WTC11 (cell line): Measurements from ENCODE around the gene BOK. TPM values are rescaled to one million over a fixed set of nuclear protein-coding genes. Genes with fewer than 3 reads are reported as not detected.
A peak's percentile ranks its signal among the peaks of the same experiment; 100 is the strongest.

Source experiments
- ATAC-seq: fragments of 200-7000 bp; cut with Tn5 transposase; 2 replicates; pipeline ENCODE4 v1.10.0; 2021; ENCODE audit warnings: mild to moderate bottlenecking, moderate library complexity
- CTCF ChIA-PET: fragments of 300-600 bp; sonication (Branson Sonifier 250); formaldehyde crosslinking; loops from one replicate; lab custom pipeline; 2021; ENCODE audit warnings: antibody characterized with exemption; lab: Charles Lee
- POLR2A ChIA-PET: fragments of 350-600 bp; sonication (Branson Sonifier 250); formaldehyde crosslinking; loops from one replicate; lab custom pipeline; 2021; ENCODE audit warnings: antibody characterized with exemption; lab: Charles Lee
- DNase-seq: peaks from one replicate; pipeline ENCODE4 v3.0.0; 2021; ENCODE audit warnings: low spot score
- H3K27ac Mint-ChIP-seq: 2 replicates; pipeline ENCODE4 v1.8.0; 2021; ENCODE audit warnings: mixed read lengths
- H3K27me3 Mint-ChIP-seq: 2 replicates; pipeline ENCODE4 v1.8.0; 2021; ENCODE audit warnings: low read depth, mild to moderate bottlenecking, moderate library complexity, mixed read lengths
- H3K36me3 Mint-ChIP-seq: 2 replicates; pipeline ENCODE4 v1.8.0; 2021; ENCODE audit warnings: mixed read lengths
- H3K4me1 Mint-ChIP-seq: 2 replicates; pipeline ENCODE4 v1.8.0; 2022; ENCODE audit warnings: mixed read lengths
- H3K4me3 Mint-ChIP-seq: 2 replicates; pipeline ENCODE4 v1.8.0; 2021; ENCODE audit warnings: mild to moderate bottlenecking, moderate library complexity, mixed read lengths
- H3K9me3 Mint-ChIP-seq: 2 replicates; pipeline ENCODE4 v1.8.0; 2021; ENCODE audit warnings: mixed read lengths
- ETV6 ChIP-seq: sonication (generic); formaldehyde crosslinking; IDR thresholded peaks from 2 replicates; pipeline ENCODE4 v1.8.1; 2022; ENCODE audit warnings: mild to moderate bottlenecking, missing genetic modification reagents
- FOXK1 ChIP-seq: sonication (generic); formaldehyde crosslinking; IDR thresholded peaks from 2 replicates; pipeline ENCODE4 v1.8.0; 2022; ENCODE audit warnings: mild to moderate bottlenecking, moderate library complexity, missing genetic modification reagents
- GRHL2 ChIP-seq: fragments of 250-450 bp; sonication (Bioruptor Pico); IDR thresholded peaks from 2 replicates; pipeline ENCODE4 v1.8.0; 2022; ENCODE audit warnings: mild to moderate bottlenecking, moderate library complexity; ENCODE audit not compliant: insufficient replicate concordance, severe bottlenecking
- NFYB ChIP-seq: sonication (generic); formaldehyde crosslinking; conservative IDR thresholded peaks from 2 replicates; pipeline ENCODE4 v1.8.0; 2022; ENCODE audit warnings: low read depth, missing genetic modification reagents
- NR2C2 ChIP-seq: sonication (generic); formaldehyde crosslinking; IDR thresholded peaks from 2 replicates; pipeline ENCODE4 v1.8.0; 2022; ENCODE audit warnings: mild to moderate bottlenecking, missing genetic modification reagents
- NR3C1 ChIP-seq: sonication (generic); formaldehyde crosslinking; conservative IDR thresholded peaks from 2 replicates; pipeline ENCODE4 v1.8.1; 2023; ENCODE audit warnings: low read depth, mild to moderate bottlenecking, missing genetic modification reagents
- PRRX2 ChIP-seq: fragments of 250-450 bp; sonication (Bioruptor Pico); IDR thresholded peaks from 2 replicates; pipeline ENCODE4 v1.8.0; 2021; ENCODE audit warnings: mild to moderate bottlenecking
- SMAD3 ChIP-seq: sonication (generic); formaldehyde crosslinking; IDR thresholded peaks from 2 replicates; pipeline ENCODE4 v1.8.0; 2022; ENCODE audit warnings: missing genetic modification reagents, mild to moderate bottlenecking, borderline replicate concordance
- TEAD1 ChIP-seq: sonication (generic); formaldehyde crosslinking; IDR thresholded peaks from 2 replicates; pipeline ENCODE4 v1.8.0; 2022; ENCODE audit warnings: mild to moderate bottlenecking, missing genetic modification reagents
- ZNF219 ChIP-seq: sonication (generic); formaldehyde crosslinking; IDR thresholded peaks from 2 replicates; pipeline ENCODE4 v1.8.0; 2023; ENCODE audit warnings: missing genetic modification reagents, mild to moderate bottlenecking, borderline replicate concordance
- ZNF317 ChIP-seq: sonication (generic); formaldehyde crosslinking; IDR thresholded peaks from 2 replicates; pipeline ENCODE4 v1.8.1; 2023; ENCODE audit warnings: low read depth, mild to moderate bottlenecking, moderate library complexity, missing genetic modification reagents, borderline replicate concordance
- total RNA-seq: library from RNA; stranded (reverse); gene quantifications from 3 replicates; pipeline ENCODE4 v1.2.3, GENCODE V29; 2021
- TF ChIP-seq, protein P1 (sequence below): sonication (generic); formaldehyde crosslinking; IDR thresholded peaks from 2 replicates; pipeline ENCODE4 v1.8.0; 2022; ENCODE audit warnings: mild to moderate bottlenecking, missing genetic modification reagents
- TF ChIP-seq, protein P2 (sequence below): sonication (generic); formaldehyde crosslinking; IDR thresholded peaks from 2 replicates; pipeline ENCODE4 v1.8.1; 2022; ENCODE audit warnings: mild to moderate bottlenecking, missing genetic modification reagents, moderate library complexity, borderline replicate concordance
- TF ChIP-seq, protein P3 (sequence below): sonication (generic); formaldehyde crosslinking; IDR thresholded peaks from 2 replicates; pipeline ENCODE4 v1.8.0; 2022; ENCODE audit warnings: mild to moderate bottlenecking, missing genetic modification reagents
- TF ChIP-seq, protein P4 (sequence below): fragments of 250-450 bp; sonication (Bioruptor Pico); IDR thresholded peaks from 2 replicates; pipeline ENCODE4 v1.8.0; 2021; ENCODE audit warnings: mild to moderate bottlenecking
- TF ChIP-seq, protein P5 (sequence below): sonication (generic); formaldehyde crosslinking; IDR thresholded peaks from 2 replicates; pipeline ENCODE4 v1.8.0; 2023; ENCODE audit warnings: missing genetic modification reagents, mild to moderate bottlenecking, borderline replicate concordance
- TF ChIP-seq, protein P6 (sequence below): fragments of 250-450 bp; sonication (Bioruptor Pico); IDR thresholded peaks from 2 replicates; pipeline ENCODE4 v2.1.2; 2022; ENCODE audit warnings: mild to moderate bottlenecking, moderate library complexity
- TF ChIP-seq, protein P7 (sequence below): fragments of 250-450 bp; sonication (Bioruptor Pico); IDR thresholded peaks from 2 replicates; pipeline ENCODE4 v1.9.0; 2021; ENCODE audit warnings: mild to moderate bottlenecking

Gene BOK
- total RNA-seq, 1 experiment from 2014 or later, result 39.4 TPM

DNA sequence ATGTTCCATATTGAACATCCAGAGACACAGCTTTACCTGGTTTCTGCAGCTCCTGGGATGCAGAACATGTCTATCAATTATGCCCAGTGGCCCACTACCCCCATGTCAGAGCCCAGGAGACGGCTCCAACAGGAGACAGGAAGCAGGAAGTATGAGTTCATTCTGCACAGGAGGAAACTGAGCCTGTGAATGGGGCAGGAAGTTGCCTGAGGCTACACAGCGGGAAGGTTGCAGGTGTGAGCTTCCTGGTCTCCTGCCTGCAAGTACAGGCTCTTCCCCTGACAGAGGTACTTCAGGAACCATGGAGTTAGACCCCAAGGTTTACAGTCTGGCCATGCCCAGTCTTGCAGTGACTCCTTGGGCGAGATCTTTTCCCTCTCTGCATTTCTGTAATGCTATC is 2.8 kb upstream of the BOK start:
- TF ChIP-seq SMAD3 (CRISPR knock-in tag) (0 out of 2 replicates have a peak, but pooled peaks have one; percentile 43), ETV6 (CRISPR knock-in tag) (peak; percentile 98)
- TF ChIP-seq, protein P1, sequence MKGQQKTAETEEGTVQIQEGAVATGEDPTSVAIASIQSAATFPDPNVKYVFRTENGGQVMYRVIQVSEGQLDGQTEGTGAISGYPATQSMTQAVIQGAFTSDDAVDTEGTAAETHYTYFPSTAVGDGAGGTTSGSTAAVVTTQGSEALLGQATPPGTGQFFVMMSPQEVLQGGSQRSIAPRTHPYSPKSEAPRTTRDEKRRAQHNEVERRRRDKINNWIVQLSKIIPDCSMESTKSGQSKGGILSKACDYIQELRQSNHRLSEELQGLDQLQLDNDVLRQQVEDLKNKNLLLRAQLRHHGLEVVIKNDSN, result no peak
- H3K27me3 Mint-ChIP-seq, result peaks cover 4% of the 10 kb centered on the region; the same call in 1 of the 2 replicates
- H3K4me1 Mint-ChIP-seq, result peaks cover 44% of the 10 kb centered on the region
- H3K9me3 Mint-ChIP-seq, result peaks cover 12% of the 10 kb centered on the region
- DNase-seq (no peak), ATAC-seq (peak; percentile 28)
- CTCF ChIA-PET, result interaction anchor here (0.8 to 1.6 kb wide), 3 partner anchors 13 to 40 kb away, joined by 3 read pairs; no protein-coding TSS in a partner anchor
- peak overlapping the region; percentile 42; the same call in 1 of the 2 replicates for H3K27ac Mint-ChIP-seq
- no peak overlapping the region for H3K4me3 Mint-ChIP-seq
- peaks cover 6% of the 10 kb centered on the region for H3K36me3 Mint-ChIP-seq
- POLR2A ChIA-PET, result interaction anchor here (0.5 kb wide), 1 partner anchor 51 kb away, joined by 3 read pairs; no protein-coding TSS in a partner anchor

DNA sequence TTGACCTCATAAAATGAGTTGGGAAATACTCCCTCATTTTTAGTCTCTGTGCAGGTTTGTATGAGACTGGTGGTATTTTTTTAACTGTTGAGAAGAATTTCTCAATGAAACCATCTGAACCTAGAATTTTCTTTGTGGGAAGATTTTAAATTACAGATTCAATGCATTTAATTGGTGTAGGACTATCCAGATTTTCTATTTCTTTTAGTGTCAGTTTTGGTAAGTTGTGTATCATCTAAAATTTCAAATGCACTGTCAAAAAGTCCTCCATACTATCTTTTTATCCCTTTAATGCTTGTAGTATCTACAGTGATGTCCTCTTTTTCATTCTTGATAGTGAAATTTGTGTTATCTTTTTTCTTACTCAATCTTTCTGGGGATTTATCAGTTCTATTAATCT is 1.8 kb upstream of the BOK start:
- ATAC-seq, result no peak
- no peak overlapping the region for H3K4me3 Mint-ChIP-seq
- H3K36me3 Mint-ChIP-seq, result peaks cover 6% of the 10 kb centered on the region

More for the DNA sequence above, 1.8 kb upstream of the BOK start:
- H3K27ac Mint-ChIP-seq, result no peak overlapping the region
- peaks cover 44% of the 10 kb centered on the region for H3K4me1 Mint-ChIP-seq
- ChIA-PET CTCF (interaction anchor here (1.6 kb wide), 1 partner anchor 39 kb away, joined by 3 read pairs; no protein-coding TSS in a partner anchor), POLR2A (no interaction called here)
- TF ChIP-seq SMAD3 (CRISPR knock-in tag), result no peak
- TF ChIP-seq, protein P2, sequence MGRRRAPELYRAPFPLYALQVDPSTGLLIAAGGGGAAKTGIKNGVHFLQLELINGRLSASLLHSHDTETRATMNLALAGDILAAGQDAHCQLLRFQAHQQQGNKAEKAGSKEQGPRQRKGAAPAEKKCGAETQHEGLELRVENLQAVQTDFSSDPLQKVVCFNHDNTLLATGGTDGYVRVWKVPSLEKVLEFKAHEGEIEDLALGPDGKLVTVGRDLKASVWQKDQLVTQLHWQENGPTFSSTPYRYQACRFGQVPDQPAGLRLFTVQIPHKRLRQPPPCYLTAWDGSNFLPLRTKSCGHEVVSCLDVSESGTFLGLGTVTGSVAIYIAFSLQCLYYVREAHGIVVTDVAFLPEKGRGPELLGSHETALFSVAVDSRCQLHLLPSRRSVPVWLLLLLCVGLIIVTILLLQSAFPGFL (CRISPR knock-in tag), result no peak
- TF ChIP-seq NR3C1 (CRISPR knock-in tag), result no peak
- TF ChIP-seq, protein P3, sequence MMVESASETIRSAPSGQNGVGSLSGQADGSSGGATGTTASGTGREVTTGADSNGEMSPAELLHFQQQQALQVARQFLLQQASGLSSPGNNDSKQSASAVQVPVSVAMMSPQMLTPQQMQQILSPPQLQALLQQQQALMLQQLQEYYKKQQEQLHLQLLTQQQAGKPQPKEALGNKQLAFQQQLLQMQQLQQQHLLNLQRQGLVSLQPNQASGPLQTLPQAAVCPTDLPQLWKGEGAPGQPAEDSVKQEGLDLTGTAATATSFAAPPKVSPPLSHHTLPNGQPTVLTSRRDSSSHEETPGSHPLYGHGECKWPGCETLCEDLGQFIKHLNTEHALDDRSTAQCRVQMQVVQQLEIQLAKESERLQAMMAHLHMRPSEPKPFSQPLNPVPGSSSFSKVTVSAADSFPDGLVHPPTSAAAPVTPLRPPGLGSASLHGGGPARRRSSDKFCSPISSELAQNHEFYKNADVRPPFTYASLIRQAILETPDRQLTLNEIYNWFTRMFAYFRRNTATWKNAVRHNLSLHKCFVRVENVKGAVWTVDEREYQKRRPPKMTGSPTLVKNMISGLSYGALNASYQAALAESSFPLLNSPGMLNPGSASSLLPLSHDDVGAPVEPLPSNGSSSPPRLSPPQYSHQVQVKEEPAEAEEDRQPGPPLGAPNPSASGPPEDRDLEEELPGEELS (CRISPR knock-in tag), result no peak
- TF ChIP-seq, protein P4, sequence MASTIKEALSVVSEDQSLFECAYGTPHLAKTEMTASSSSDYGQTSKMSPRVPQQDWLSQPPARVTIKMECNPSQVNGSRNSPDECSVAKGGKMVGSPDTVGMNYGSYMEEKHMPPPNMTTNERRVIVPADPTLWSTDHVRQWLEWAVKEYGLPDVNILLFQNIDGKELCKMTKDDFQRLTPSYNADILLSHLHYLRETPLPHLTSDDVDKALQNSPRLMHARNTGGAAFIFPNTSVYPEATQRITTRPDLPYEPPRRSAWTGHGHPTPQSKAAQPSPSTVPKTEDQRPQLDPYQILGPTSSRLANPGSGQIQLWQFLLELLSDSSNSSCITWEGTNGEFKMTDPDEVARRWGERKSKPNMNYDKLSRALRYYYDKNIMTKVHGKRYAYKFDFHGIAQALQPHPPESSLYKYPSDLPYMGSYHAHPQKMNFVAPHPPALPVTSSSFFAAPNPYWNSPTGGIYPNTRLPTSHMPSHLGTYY (CRISPR knock-in tag), result no peak
- no peak for TF ChIP-seq FOXK1
- TF ChIP-seq NFYB, result no peak
- TF ChIP-seq TEAD1 (CRISPR knock-in tag), result no peak
- TF ChIP-seq, protein P5, sequence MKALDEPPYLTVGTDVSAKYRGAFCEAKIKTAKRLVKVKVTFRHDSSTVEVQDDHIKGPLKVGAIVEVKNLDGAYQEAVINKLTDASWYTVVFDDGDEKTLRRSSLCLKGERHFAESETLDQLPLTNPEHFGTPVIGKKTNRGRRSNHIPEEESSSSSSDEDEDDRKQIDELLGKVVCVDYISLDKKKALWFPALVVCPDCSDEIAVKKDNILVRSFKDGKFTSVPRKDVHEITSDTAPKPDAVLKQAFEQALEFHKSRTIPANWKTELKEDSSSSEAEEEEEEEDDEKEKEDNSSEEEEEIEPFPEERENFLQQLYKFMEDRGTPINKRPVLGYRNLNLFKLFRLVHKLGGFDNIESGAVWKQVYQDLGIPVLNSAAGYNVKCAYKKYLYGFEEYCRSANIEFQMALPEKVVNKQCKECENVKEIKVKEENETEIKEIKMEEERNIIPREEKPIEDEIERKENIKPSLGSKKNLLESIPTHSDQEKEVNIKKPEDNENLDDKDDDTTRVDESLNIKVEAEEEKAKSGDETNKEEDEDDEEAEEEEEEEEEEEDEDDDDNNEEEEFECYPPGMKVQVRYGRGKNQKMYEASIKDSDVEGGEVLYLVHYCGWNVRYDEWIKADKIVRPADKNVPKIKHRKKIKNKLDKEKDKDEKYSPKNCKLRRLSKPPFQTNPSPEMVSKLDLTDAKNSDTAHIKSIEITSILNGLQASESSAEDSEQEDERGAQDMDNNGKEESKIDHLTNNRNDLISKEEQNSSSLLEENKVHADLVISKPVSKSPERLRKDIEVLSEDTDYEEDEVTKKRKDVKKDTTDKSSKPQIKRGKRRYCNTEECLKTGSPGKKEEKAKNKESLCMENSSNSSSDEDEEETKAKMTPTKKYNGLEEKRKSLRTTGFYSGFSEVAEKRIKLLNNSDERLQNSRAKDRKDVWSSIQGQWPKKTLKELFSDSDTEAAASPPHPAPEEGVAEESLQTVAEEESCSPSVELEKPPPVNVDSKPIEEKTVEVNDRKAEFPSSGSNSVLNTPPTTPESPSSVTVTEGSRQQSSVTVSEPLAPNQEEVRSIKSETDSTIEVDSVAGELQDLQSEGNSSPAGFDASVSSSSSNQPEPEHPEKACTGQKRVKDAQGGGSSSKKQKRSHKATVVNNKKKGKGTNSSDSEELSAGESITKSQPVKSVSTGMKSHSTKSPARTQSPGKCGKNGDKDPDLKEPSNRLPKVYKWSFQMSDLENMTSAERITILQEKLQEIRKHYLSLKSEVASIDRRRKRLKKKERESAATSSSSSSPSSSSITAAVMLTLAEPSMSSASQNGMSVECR (CRISPR knock-in tag), result no peak
- TF ChIP-seq, protein P6, sequence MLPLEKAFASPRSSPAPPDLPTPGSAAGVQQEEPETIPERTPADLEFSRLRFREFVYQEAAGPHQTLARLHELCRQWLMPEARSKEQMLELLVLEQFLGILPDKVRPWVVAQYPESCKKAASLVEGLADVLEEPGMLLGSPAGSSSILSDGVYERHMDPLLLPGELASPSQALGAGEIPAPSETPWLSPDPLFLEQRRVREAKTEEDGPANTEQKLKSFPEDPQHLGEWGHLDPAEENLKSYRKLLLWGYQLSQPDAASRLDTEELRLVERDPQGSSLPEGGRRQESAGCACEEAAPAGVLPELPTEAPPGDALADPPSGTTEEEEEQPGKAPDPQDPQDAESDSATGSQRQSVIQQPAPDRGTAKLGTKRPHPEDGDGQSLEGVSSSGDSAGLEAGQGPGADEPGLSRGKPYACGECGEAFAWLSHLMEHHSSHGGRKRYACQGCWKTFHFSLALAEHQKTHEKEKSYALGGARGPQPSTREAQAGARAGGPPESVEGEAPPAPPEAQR (CRISPR knock-in tag), result no peak
- no peak for TF ChIP-seq ZNF219 (CRISPR knock-in tag)
- no peak for TF ChIP-seq GRHL2 (CRISPR knock-in tag)
- TF ChIP-seq NR2C2 (CRISPR knock-in tag), result no peak
- TF ChIP-seq, protein P7, sequence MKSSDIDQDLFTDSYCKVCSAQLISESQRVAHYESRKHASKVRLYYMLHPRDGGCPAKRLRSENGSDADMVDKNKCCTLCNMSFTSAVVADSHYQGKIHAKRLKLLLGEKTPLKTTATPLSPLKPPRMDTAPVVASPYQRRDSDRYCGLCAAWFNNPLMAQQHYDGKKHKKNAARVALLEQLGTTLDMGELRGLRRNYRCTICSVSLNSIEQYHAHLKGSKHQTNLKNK (CRISPR knock-in tag), result no peak
- no peak for TF ChIP-seq PRRX2 (CRISPR knock-in tag)
- no peak for TF ChIP-seq ZNF317 (CRISPR knock-in tag)
- peaks cover 12% of the 10 kb centered on the region for H3K9me3 Mint-ChIP-seq
- no peak for DNase-seq
- H3K27me3 Mint-ChIP-seq, result peaks cover 4% of the 10 kb centered on the region; the same call in 1 of the 2 replicates
